ENCODE measurements around the gene GPBAR1.
A peak's percentile ranks its signal among the peaks of the same experiment; 100 is the strongest.

- TF ChIP-seq CTCF (IDR thresholded peaks at IDR 0.05; ENCODE audit: insufficient read depth, low read length): no peak
- TF ChIP-seq SPI1 (IDR thresholded peaks at IDR 0.05; ENCODE audit: borderline replicate concordance, low read depth): peak; percentile 98
Observed at GRCh38 chr2:218216674-218217359, 44.0 kb upstream of the GPBAR1 start, which contains the start of gene ARPC2.

All from HL-60 (cell line).